HCT116 (cell line): Measurements from ENCODE around the gene TTC23. TPM values are rescaled to one million over a fixed set of nuclear protein-coding genes. Genes with fewer than 3 reads are reported as not detected.

Experiments used
- ATAC-seq: fragments of 200-7000 bp; cut with Tn5 transposase; 2 replicates; pipeline ENCODE4 v1.9.1; 2020; ENCODE audit warnings: mild to moderate bottlenecking, moderate library complexity
- BruUV-seq: library from RNA; stranded (reverse); fragments of 400-500 nt; replicated peaks from 2 replicates; lab custom pipeline; 2021; lab: Mats Ljungman, UMichigan
- CTCF ChIA-PET: fragments of 300-600 bp; sonication (Branson Sonifier 250); formaldehyde crosslinking; loops from one replicate; lab custom pipeline; 2021; ENCODE audit warnings: antibody characterized with exemption; lab: Charles Lee
- POLR2A ChIA-PET: fragments of 300-600, 350-600 bp; sonication (Branson Sonifier 250); formaldehyde crosslinking; loops from one replicate; lab custom pipeline; 2021; ENCODE audit warnings: antibody characterized with exemption; lab: Charles Lee
- RAD21 ChIA-PET, 2 experiments: fragments of 300-600 bp; sonication (Branson Sonifier 250); formaldehyde crosslinking; loops; one replicate each; lab custom pipeline; 2023; ENCODE audit warnings: low total read pairs in 2 of 2; ENCODE audit not compliant: uncharacterized antibody in 2 of 2, unreplicated experiment in 2 of 2, low non-redundant PET in 1 of 2; lab: Charles Lee
- DNase-seq: peaks from one replicate; pipeline ENCODE4 v3.0.0-alpha.2; 2010; ENCODE audit warnings: low read depth, low spot score
- H2AFZ ChIP-seq: fragments of 200-600 bp; shearing (Covaris generic), sonication (generic); 2 replicates; pipeline ENCODE4 v1.6.1; 2017; ENCODE audit warnings: low read depth, mixed run types, mixed read lengths, antibody characterized with exemption, low read length; ENCODE audit not compliant: poor library complexity, severe bottlenecking
- H3K27ac ChIP-seq: 2 replicates; pipeline ENCODE4 v1.5.1; 2012; ENCODE audit warnings: low read depth, low read length
- H3K27me3 ChIP-seq: fragments of 200-600 bp; sonication (generic); 2 replicates; pipeline ENCODE4 v1.6.1; 2016; ENCODE audit warnings: mixed run types, low read length, mixed read lengths; ENCODE audit not compliant: insufficient read depth
- H3K36me3 ChIP-seq, 2 experiments: fragments of 200-500 bp in 1 of 2; fragments of 200-600 bp in 1 of 2; sonication (Bioruptor generic) in 1 of 2; sonication (generic) in 1 of 2; 2 replicates each; pipeline versions ENCODE4 v1.5.1 to v1.6.1; 2014 to 2016; ENCODE audit warnings: low read length in 2 of 2, inconsistent platforms in 1 of 2, mixed read lengths in 1 of 2, mixed run types in 1 of 2; ENCODE audit not compliant: insufficient read depth in 2 of 2, control insufficient read depth in 1 of 2
- H3K4me1 ChIP-seq, 2 experiments: fragments of 200-600 bp in 1 of 2; sonication (generic) in 1 of 2; 2 replicates each; pipeline versions ENCODE4 v1.5.1 to v1.6.1; 2012 to 2017; ENCODE audit warnings: low read length in 2 of 2, inconsistent platforms in 1 of 2, mild to moderate bottlenecking in 1 of 2, mixed read lengths in 1 of 2, mixed run types in 1 of 2, moderate library complexity in 1 of 2; ENCODE audit not compliant: insufficient read depth in 2 of 2, control insufficient read depth in 1 of 2
- H3K4me2 ChIP-seq: fragments of 200-600 bp; sonication (generic); 2 replicates; pipeline ENCODE4 v1.6.1; 2017; ENCODE audit warnings: mixed run types, low read length, mixed read lengths
- H3K4me3 ChIP-seq, 2 experiments: fragments of 200-600 bp in 1 of 2; sonication (generic) in 1 of 2; replicated peaks in 1 of 2; 2 replicates each; pipeline ENCODE4 v1.5.1; 2011 to 2016; ENCODE audit warnings: low read length in 2 of 2, control low read depth in 1 of 2, low read depth in 1 of 2, mild to moderate bottlenecking in 1 of 2, mixed read lengths in 1 of 2, mixed run types in 1 of 2
- H3K79me2 ChIP-seq: fragments of 200-600 bp; sonication (generic); 2 replicates; pipeline ENCODE4 v1.6.1; 2017; ENCODE audit warnings: mild to moderate bottlenecking, mixed run types, low read length, moderate library complexity, mixed read lengths; ENCODE audit not compliant: insufficient read depth
- H3K9ac ChIP-seq: fragments of 200-600 bp; sonication (generic); 2 replicates; pipeline ENCODE4 v1.6.1; 2016; ENCODE audit warnings: low read length, mixed read lengths
- H3K9me2 ChIP-seq: fragments of 200-600 bp; sonication (generic), shearing (Covaris generic); 2 replicates; pipeline ENCODE4 v1.6.1; 2017; ENCODE audit warnings: mixed run types, mild to moderate bottlenecking, moderate library complexity; ENCODE audit not compliant: insufficient read depth
- H3K9me3 ChIP-seq, 2 experiments: fragments of 200-500 bp in 1 of 2; fragments of 200-600 bp in 1 of 2; sonication (Bioruptor generic) in 1 of 2; sonication (generic) in 1 of 2; 2 replicates each; pipeline ENCODE4 v1.6.1; 2014 to 2017; ENCODE audit warnings: low read length in 2 of 2, mixed read lengths in 2 of 2, inconsistent platforms in 1 of 2, low read depth in 1 of 2, mild to moderate bottlenecking in 1 of 2, mixed run types in 1 of 2, moderate library complexity in 1 of 2; ENCODE audit not compliant: control insufficient read depth in 1 of 2, insufficient read depth in 1 of 2
- H4K20me1 ChIP-seq: fragments of 200-600 bp; sonication (generic), shearing (Covaris generic); 2 replicates; pipeline ENCODE4 v1.6.1; 2017; ENCODE audit warnings: mixed run types, mild to moderate bottlenecking, moderate library complexity; ENCODE audit not compliant: insufficient read depth
- CBX3 ChIP-seq: IDR thresholded peaks from 2 replicates; pipeline ENCODE4 v1.6.1; 2012; ENCODE audit warnings: low read depth
- EGR1 ChIP-seq: IDR thresholded peaks from 2 replicates; pipeline ENCODE4 v1.6.1; 2012; ENCODE audit warnings: low read depth
- EZH2 ChIP-seq: fragments of 200-600 bp; sonication (generic); IDR thresholded peaks from 2 replicates; pipeline ENCODE4 v1.6.1; 2017; ENCODE audit warnings: antibody characterized with exemption, mixed run types
- EZH2phosphoT487 ChIP-seq: fragments of 200-600 bp; IDR thresholded peaks from 2 replicates; pipeline ENCODE4 v1.6.1; 2018; ENCODE audit warnings: antibody characterized with exemption, borderline replicate concordance
- FOSL1 ChIP-seq: IDR thresholded peaks from 2 replicates; pipeline ENCODE4 v1.6.1; 2012; ENCODE audit warnings: low read depth
- JUND ChIP-seq: IDR thresholded peaks from 2 replicates; pipeline ENCODE4 v1.6.1; 2012
- POLR2A ChIP-seq: IDR thresholded peaks from 2 replicates; pipeline ENCODE4 v1.7.0; 2011; ENCODE audit warnings: borderline replicate concordance; ENCODE audit not compliant: insufficient read depth, insufficient read length; ENCODE audit errors: extremely low read depth
- POLR2AphosphoS5 ChIP-seq: IDR thresholded peaks from 2 replicates; pipeline ENCODE4 v1.6.1; 2011; ENCODE audit warnings: mild to moderate bottlenecking, low read depth, low read length, moderate library complexity
- RAD21 ChIP-seq: IDR thresholded peaks from 2 replicates; pipeline ENCODE4 v1.6.1; 2012; ENCODE audit warnings: low read depth, mild to moderate bottlenecking
- SIN3A ChIP-seq: IDR thresholded peaks from 2 replicates; pipeline ENCODE4 v1.6.1; 2012; ENCODE audit warnings: low read depth
- YY1 ChIP-seq: IDR thresholded peaks from 2 replicates; pipeline ENCODE4 v1.6.1; 2011; ENCODE audit warnings: low read length, low read depth, moderate library complexity, mild to moderate bottlenecking; ENCODE audit not compliant: insufficient replicate concordance; ENCODE audit errors: extremely low read depth
- ZFX ChIP-seq: fragments of 450-650 bp; IDR thresholded peaks from 2 replicates; pipeline ENCODE4 v1.6.1; 2017
- ZNF274 ChIP-seq: fragments of 200-500 bp; sonication (Bioruptor generic); IDR thresholded peaks from 2 replicates; pipeline ENCODE4 v1.6.1; 2014; ENCODE audit warnings: mild to moderate bottlenecking, low read depth, low read length, inconsistent platforms
- intact Hi-C: fragments of 100-400 bp; cut with micrococcal nuclease; formaldehyde crosslinking; loops from 2 replicates; pipeline ENCODE4 v1.10.0; 2022
- total RNA-seq: library from RNA; stranded (reverse); gene quantifications from one replicate; pipeline ENCODE4 v1.2.1, GENCODE V29; 2021; ENCODE audit not compliant: unreplicated experiment
- TF ChIP-seq, protein P1 (sequence below), 3 experiments: fragments of 200-600 bp in 1 of 3; sonication (generic) in 1 of 3; IDR thresholded peaks in 2 of 3; conservative IDR thresholded peaks in 1 of 3; 2 replicates each; pipeline ENCODE4 v1.5.1; 2012 to 2017; ENCODE audit warnings: low read depth in 2 of 3, low read length in 2 of 3, antibody characterized with exemption in 1 of 3, borderline replicate concordance in 1 of 3, control low read depth in 1 of 3, mild to moderate bottlenecking in 1 of 3, mixed read lengths in 1 of 3, mixed run types in 1 of 3, moderate library complexity in 1 of 3; ENCODE audit not compliant: insufficient read depth in 1 of 3
- TF ChIP-seq, protein P2 (sequence below): IDR thresholded peaks from 2 replicates; pipeline ENCODE4 v1.6.1; 2012; ENCODE audit warnings: low read depth
- TF ChIP-seq, protein P3 (sequence below): IDR thresholded peaks from 2 replicates; pipeline ENCODE4 v1.6.1; 2012

Gene TTC23
- total RNA-seq, 1 experiment from 2014 or later = 10.2 TPM

GRCh38 chr15:99181545-99181971 is 67.8 kb downstream of the TTC23 start:
- DNase-seq (no peak), ATAC-seq (no peak)
- intact Hi-C loops = no loop called here
- RAD21 ChIA-PET = no interaction called here
- no peak overlapping the region for H2AFZ ChIP-seq
- H3K79me2 ChIP-seq = no peaks in the 10 kb centered on the region
- CTCF ChIA-PET = no interaction called here
- no peak for TF ChIP-seq POLR2A
- TF ChIP-seq, protein P1, sequence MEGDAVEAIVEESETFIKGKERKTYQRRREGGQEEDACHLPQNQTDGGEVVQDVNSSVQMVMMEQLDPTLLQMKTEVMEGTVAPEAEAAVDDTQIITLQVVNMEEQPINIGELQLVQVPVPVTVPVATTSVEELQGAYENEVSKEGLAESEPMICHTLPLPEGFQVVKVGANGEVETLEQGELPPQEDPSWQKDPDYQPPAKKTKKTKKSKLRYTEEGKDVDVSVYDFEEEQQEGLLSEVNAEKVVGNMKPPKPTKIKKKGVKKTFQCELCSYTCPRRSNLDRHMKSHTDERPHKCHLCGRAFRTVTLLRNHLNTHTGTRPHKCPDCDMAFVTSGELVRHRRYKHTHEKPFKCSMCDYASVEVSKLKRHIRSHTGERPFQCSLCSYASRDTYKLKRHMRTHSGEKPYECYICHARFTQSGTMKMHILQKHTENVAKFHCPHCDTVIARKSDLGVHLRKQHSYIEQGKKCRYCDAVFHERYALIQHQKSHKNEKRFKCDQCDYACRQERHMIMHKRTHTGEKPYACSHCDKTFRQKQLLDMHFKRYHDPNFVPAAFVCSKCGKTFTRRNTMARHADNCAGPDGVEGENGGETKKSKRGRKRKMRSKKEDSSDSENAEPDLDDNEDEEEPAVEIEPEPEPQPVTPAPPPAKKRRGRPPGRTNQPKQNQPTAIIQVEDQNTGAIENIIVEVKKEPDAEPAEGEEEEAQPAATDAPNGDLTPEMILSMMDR (IDR thresholded peaks at IDR 0.05 in 2 of 3, conservative IDR thresholded peaks at IDR 0.05 in 1 of 3; ENCODE audit: borderline replicate concordance in 1 of 3, insufficient read depth in 1 of 3, low read depth in 2 of 3, low read length in 2 of 3) = no peak
- no peak for TF ChIP-seq YY1
- TF ChIP-seq ZFX = no peak
- no peak for TF ChIP-seq CBX3
- no peak for TF ChIP-seq JUND
- no peak for TF ChIP-seq EGR1
- no peak for TF ChIP-seq EZH2phosphoT487
- TF ChIP-seq ZNF274 = no peak
- no peak for TF ChIP-seq POLR2AphosphoS5
- TF ChIP-seq, protein P2, sequence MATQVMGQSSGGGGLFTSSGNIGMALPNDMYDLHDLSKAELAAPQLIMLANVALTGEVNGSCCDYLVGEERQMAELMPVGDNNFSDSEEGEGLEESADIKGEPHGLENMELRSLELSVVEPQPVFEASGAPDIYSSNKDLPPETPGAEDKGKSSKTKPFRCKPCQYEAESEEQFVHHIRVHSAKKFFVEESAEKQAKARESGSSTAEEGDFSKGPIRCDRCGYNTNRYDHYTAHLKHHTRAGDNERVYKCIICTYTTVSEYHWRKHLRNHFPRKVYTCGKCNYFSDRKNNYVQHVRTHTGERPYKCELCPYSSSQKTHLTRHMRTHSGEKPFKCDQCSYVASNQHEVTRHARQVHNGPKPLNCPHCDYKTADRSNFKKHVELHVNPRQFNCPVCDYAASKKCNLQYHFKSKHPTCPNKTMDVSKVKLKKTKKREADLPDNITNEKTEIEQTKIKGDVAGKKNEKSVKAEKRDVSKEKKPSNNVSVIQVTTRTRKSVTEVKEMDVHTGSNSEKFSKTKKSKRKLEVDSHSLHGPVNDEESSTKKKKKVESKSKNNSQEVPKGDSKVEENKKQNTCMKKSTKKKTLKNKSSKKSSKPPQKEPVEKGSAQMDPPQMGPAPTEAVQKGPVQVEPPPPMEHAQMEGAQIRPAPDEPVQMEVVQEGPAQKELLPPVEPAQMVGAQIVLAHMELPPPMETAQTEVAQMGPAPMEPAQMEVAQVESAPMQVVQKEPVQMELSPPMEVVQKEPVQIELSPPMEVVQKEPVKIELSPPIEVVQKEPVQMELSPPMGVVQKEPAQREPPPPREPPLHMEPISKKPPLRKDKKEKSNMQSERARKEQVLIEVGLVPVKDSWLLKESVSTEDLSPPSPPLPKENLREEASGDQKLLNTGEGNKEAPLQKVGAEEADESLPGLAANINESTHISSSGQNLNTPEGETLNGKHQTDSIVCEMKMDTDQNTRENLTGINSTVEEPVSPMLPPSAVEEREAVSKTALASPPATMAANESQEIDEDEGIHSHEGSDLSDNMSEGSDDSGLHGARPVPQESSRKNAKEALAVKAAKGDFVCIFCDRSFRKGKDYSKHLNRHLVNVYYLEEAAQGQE = no peak
- TF ChIP-seq SIN3A = no peak
- TF ChIP-seq EZH2 = no peak
- TF ChIP-seq RAD21 = no peak
- TF ChIP-seq, protein P3, sequence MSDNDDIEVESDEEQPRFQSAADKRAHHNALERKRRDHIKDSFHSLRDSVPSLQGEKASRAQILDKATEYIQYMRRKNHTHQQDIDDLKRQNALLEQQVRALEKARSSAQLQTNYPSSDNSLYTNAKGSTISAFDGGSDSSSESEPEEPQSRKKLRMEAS = no peak
- TF ChIP-seq FOSL1 = no peak
- H3K27me3 ChIP-seq = no peaks in the 10 kb centered on the region
- no peak overlapping the region for H3K9ac ChIP-seq
- H3K4me3 ChIP-seq = no peak overlapping the region
- no peak overlapping the region for H3K27ac ChIP-seq
- no peaks in the 10 kb centered on the region for H3K36me3 ChIP-seq
- no peaks in the 10 kb centered on the region for H4K20me1 ChIP-seq
- H3K9me2 ChIP-seq = no peaks in the 10 kb centered on the region
- POLR2A ChIA-PET = no interaction called here
- no peaks in the 10 kb centered on the region for H3K9me3 ChIP-seq
- BruUV-seq = no TSS peak
- no peak overlapping the region for H3K4me2 ChIP-seq
- H3K4me1 ChIP-seq = no peaks in the 10 kb centered on the region
